Cardiac septum (tissue), 1 donor: ENCODE measurements around the gene RYR3. TPM values are rescaled to one million over a fixed set of nuclear protein-coding genes. Genes with fewer than 3 reads are reported as not detected.

Source experiments
- DNase-seq: peaks from one replicate; pipeline ENCODE4 v3.0.0-alpha.2; 2020; ENCODE audit warnings: low spot score
- intact Hi-C: fragments of 100-400 bp; cut with DNase I; formaldehyde crosslinking; loops from one replicate; pipeline ENCODE4 v1.14.0; 2022
- total RNA-seq: library from RNA; stranded (reverse); fragmentation: NEBNext Ultra II Directional; extraction: Animal tissue kit (Norgen Biotek cat#: 25700); gene quantifications from one replicate; pipeline ENCODE4 v1.2.1, GENCODE V29; 2021
- donor health status: DM: no; HTN: no; CAD: no.

RYR3 gene
- total RNA-seq, 1 donor from 2014 or later = 0.54 TPM

- intact Hi-C loops = no loop called here
- DNase-seq = no peak
Observed at GRCh38 chr15:33476076-33476475, 165.3 kb downstream of the RYR3 start.

- intact Hi-C loops = no loop called here
- DNase-seq = no peak
Observed at GRCh38 chr15:33476908-33477307, 166.1 kb downstream of the RYR3 start.

DNA sequence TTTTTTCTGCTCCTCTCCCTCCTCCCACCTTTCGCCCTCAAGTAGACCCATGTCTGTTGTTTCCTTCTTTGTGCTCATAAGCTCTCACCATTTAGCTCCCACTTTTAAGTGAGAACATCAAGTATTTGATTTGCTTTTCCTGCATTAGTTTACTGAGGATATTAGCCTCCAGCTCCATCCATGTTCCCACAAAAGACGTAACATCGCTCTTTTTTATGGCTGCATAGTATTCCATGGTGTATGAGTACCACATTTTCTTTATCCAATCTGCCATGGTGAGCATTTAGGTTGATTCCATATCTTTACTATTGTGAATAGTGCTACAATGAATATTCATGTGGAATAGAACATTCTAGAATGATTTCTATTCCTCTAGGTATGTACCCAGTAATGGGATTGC, 178.6 kb downstream of the RYR3 start:
- no peak for DNase-seq
- intact Hi-C loops = no loop called here

DNA sequence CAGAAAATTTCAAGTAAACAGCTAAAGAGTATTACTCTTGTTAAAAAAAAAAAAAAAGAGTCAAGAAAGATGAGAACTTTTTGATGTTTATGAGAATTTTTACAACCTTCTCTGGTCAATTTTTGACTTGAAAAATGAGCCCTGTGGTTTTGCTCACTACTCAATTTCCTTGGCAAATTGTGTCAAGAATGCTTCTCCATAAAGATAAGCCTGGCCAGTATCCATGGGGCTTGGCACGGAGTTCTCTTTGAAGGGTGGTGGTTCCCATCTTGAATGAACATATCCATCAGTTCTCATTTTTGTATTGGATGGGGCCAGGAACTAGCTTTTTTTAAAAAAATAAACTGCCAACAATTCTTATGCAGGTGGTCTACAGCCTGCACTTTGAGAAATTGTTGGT, 179.9 kb downstream of the RYR3 start:
- DNase-seq = no peak
- intact Hi-C loops = no loop called here

- no peak for DNase-seq
- intact Hi-C loops = no loop called here
Observed at GRCh38 chr15:33492434-33493052, 181.8 kb downstream of the RYR3 start.

DNA sequence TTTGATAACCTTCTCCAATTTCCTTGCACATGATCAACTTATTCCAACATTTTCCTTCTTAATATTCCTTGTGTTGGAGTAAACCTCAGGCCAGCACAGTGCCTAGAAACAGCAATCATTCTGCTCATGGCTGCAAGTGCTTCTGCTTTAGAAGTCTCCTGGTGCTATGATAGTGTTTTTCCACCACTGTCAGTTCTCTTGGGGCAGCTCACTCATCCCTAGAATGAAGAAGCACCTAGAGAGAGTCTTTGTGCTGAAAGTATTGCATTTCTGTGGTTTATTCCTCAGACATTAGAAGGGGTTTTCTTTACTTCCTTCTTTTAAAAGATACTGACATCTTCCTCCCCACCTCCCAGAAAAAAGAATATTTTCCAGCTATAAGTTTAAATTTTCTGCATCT, 183.5 kb downstream of the RYR3 start:
- intact Hi-C loops = no loop called here

GRCh38 chr15:33500432-33501195, 189.8 kb downstream of the RYR3 start:
- DNase-seq = no peak
- intact Hi-C loops = no loop called here

More for the DNA sequence above, 183.5 kb downstream of the RYR3 start:
- no peak for DNase-seq

DNA sequence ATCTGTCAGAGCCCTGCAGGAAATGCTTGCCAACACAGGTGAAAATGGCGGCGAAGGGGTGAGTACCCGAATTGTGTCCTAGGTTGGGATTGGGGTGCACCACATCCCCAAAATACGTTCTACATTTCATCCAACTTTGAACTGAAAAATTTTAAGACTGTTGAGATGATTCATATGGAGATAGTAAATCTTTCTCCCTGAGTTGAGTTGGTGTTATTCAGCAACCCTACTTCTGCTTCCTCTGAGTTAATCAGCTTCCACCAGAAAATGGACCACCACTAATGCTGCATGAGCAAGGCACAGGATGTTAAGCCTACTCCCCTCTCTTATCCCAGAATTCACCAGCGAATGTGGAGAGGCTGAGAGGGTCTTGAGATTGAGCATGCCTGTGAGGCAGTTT, 192.9 kb downstream of the RYR3 start:
- DNase-seq = no peak
- intact Hi-C loops = no loop called here

GRCh38 chr15:33506781-33507296, 196.1 kb downstream of the RYR3 start:
- intact Hi-C loops = no loop called here

DNA sequence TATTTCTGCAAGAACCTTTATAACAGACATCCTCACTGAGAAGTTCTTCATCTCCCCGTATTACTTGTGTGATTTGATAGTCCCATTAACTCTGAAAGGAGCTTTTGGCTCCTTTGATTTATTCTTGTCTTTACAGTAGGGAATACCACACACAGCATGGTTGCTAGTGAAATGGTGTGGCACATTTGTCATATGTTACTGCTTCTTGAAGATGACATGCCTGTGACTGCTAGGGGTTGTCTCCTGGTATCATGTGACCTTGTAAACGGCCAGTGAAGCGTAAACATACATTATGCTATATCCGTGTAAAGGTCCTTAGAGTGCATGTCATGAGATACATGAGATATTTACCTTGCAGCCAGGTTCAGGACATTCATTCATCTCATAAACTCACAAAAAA, 197.9 kb downstream of the RYR3 start:
- intact Hi-C loops = no loop called here
- DNase-seq = no peak

More at GRCh38 chr15:33506781-33507296, 196.1 kb downstream of the RYR3 start:
- no peak for DNase-seq

DNA sequence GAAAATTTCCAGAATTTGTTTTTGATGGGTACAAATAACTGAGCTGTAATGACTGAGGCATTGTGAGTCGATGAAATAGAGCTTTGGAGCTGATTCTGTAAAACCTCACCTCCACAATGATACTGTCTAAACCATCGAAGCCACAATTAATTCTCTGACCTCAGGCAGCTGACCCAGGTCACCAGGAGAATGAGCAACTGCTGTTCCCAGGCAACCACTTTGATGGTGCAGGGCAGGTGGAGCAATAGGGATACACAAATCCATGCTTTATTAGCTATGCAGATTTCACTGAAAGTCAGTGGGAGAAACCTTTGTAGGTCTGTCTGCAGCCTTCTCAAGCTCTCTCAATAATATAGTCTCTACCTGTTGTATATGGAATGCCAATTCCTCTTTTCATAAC, 204.4 kb downstream of the RYR3 start:
- no peak for DNase-seq
- intact Hi-C loops = no loop called here

DNA sequence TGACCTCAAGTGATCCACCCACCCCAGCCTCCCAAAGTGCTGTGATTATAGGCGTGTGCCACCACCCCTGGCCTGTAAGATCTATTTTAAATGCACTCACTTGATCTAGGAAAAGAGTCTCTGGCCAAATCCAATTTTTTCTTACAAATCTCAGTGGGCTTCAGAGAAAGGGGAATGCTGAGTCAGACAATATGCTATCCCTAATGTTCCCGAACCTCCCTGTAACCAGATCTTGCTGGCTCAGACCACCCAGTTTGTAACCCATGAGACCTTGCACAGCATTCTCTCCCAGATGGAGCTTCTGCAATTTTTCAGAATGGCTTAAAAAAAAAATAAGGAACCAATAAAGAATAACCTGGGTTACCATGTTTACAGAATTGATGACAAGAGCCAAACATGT, 205.8 kb downstream of the RYR3 start:
- no peak for DNase-seq
- intact Hi-C loops = no loop called here

DNA sequence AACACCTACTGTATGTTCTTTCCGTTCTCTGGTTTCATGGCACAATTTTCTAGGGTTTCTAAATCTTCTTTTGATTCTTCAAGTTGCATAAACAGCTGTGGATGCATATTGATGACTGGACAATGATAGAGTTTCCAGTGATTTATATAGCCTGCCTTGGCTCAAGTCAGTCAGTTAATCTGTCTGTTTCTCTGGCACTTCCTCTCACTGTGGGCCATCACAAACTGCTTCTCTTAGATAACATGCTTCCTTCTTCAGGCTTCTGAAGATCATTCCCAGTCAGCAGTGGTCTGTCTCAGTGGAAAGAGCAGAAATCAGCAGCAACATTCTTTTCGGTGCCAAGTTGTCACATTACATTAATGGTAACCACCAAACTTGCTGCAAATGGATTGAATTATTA, 207.2 kb downstream of the RYR3 start:
- intact Hi-C loops = no loop called here
- no peak for DNase-seq

DNA sequence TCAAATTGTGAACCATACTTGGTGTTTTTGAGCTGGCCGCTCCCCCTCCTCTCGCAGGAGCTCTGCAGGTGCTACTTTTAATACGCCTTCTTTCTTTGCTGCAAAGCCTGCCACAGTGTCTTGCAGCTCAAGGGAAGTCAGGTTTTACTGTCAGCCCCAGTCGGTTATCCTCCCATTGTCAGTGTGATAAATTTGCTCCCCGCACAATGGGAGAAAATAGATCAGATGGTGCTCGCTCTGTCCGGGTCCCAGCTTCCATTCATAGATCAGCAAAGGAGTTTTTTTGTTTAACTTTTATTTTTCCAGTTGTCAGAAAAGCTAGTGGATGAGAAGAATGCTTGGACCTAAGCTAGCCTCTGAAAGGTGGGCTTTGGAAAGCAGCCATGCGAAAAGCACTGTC, 207.7 kb downstream of the RYR3 start:
- no peak for DNase-seq
- intact Hi-C loops = no loop called here

DNA sequence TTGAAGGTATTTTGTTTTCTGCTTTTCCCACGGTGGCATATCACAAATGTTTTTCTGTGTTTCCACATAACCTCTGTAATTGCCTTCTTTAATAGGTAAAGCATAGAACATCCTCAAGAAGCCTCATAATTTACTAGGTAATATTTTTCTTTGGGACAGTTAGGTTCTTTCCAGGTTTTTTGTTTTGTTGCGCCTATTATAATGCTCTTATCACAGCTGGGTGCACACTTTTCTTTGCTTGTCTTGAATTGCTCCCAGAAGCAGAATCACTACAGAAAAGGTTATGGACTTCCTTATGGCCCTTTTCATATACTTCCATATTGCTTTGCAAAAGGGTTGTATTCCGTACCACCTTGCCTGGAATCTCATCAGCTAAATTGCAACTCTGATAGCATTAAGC, 213.5 kb downstream of the RYR3 start:
- intact Hi-C loops = no loop called here

DNA sequence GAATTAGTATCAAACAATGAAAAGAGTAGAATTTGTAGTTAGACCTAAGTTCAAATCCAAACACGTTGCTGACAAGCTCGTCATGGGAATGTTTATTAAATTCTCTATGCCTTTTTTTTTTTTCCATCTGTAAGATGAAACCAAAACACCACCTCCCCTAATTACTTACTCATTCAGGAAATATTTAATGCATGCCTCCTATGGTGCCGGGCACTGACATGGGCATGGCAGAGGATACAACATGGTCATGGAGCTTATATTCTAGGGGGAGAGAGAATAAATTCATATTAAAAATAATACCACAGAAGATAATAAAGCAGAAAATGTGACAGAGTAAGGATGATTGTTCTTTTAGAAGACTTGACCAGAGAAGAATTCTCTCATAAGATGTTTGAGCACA, 215.8 kb downstream of the RYR3 start:
- intact Hi-C loops = no loop called here
- DNase-seq = no peak

More for the DNA sequence above, 213.5 kb downstream of the RYR3 start:
- no peak for DNase-seq

- intact Hi-C loops = no loop called here
- no peak for DNase-seq
Observed at GRCh38 chr15:33533197-33533596, 222.4 kb downstream of the RYR3 start.

- DNase-seq = no peak
- intact Hi-C loops = no loop called here
Observed at GRCh38 chr15:33534642-33535041, 223.9 kb downstream of the RYR3 start.

DNA sequence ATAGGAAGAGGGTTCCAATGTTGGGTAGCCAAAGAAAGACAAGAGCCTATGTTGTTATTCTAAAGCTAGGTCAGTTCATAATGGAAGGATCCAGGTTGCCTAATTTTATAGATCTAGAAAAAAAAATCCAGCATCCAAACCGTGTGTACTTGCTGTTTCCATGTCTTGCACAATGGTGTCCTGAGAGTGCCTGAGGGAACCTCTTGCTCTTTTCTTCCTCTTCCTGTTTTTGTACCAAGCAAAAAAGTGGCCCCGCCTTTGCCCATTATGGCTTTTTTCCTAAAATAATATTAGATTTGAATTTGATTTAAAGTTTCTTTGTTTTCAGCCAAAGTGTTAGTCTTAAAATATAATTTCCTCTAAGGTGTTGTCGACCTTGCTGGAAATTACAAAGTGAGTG, 224.4 kb downstream of the RYR3 start:
- intact Hi-C loops = no loop called here
- DNase-seq = no peak

DNA sequence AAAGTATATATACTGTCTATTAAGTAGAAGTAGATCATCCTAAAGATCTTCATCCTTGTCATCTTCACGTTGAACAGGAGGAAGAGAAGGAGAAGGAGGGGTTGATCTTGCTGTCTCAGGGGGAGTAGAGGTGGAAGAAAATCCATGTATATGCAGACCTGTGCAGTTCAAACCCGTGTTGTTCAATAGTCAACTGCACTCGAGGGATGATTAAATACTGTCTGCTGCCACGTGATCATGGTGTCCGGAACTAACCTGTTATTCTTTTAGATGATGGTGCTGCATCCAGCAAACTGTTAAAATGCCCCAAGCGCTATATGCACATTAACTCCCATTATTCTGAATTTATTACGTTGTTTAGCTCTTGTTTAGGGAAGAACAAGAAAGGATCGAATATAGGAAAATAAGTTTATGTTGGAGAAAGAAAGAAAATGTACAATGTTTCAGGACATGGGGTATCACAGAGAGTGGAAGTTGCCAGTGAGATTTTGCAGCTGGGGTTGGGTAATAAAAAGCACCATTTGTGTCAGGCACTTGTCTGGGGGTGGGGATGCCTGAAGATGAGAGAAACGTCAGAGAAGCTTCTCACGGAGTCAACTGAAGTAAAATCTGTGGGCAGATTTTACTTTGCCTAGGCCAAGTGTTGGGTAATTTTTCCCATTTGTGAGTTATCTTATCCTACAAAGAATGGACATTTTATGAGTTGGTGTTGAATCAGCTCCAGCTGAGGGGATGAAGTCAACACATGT, 229.2 kb downstream of the RYR3 start:
- no peak for DNase-seq
- intact Hi-C loops = no loop called here

- no peak for DNase-seq
- intact Hi-C loops = no loop called here
Observed at GRCh38 chr15:33543957-33544356, 233.2 kb downstream of the RYR3 start.
